ENCODE measurements around the gene COPS3. TPM values are rescaled to one million over a fixed set of nuclear protein-coding genes. Genes with fewer than 3 reads are reported as not detected.

COPS3 gene
- total and polyA plus RNA-seq, 8 donors: 11.1 to 291 (median 48.6) TPM

DNA sequence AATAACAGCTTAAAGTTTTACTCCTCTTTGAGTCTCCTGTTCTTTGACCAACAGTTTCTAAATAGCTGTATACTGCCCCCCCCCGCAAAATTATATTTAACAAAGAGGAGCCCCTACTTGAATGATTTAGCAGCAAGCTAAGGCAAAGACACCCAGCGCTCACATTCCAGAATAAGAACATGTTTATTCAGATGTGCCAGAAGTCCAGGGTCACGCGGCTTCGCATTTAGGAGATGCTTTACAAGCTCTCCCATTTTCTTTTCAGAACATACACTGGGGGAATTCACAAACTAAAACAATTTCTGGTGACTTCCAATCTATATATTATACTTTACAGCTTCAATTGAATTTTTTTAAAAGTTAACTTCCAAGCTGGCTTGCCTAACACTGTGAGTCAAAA is 80.2 kb downstream of the COPS3 start:
- peak in 1 of 2 donors; percentile 65 for DNase-seq
- 48 to 73% (median 69%) methylated on average over 5 of the region's 5 CpGs for WGBS, 5 donors
- intact Hi-C loops (cut with DNase I; ENCODE audit: low total_unique reads): no loop called here

DNA sequence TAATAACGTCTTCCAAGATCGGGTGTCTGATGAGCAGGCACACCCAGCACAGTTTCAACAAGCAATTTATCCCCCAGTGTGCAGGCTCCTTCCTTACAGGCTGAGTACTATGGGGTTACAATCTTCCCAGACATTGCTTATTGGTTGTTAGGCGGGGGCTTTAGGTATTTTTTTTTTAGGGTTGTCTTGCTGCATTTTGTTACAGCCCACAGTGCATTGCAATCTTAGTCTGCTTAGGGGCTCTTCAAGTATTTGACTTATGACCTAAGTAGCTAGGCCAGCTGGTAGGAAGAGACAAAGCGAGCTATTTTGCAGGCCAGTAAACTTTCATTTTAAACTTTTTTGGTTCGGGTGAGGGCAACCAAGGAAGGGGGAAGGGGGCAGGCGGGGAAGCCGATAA is 80.7 kb downstream of the COPS3 start:
- H3K36me3 ChIP-seq: peaks cover 0 to 12% (median 8%) of the 10 kb centered on the region in 4 donors
- WGBS, 5 donors: 54 to 79% (median 71%) methylated on average over 7 of the region's 7 CpGs
- no peaks in the 10 kb centered on the region for H3K9me3 ChIP-seq
- TF ChIP-seq POLR2A (IDR thresholded peaks at IDR 0.05): no peak
- no peak for TF ChIP-seq EP300 (IDR thresholded peaks at IDR 0.05)
- intact Hi-C loops (cut with DNase I; ENCODE audit: low total_unique reads): no loop called here
- H3K4me1 ChIP-seq: peaks cover 23 to 56% (median 45%) of the 10 kb centered on the region in 4 donors
- DNase-seq: no peak
- H3K4me3 ChIP-seq: no peak overlapping the region
- peak overlapping the region in 4 of 5 donors; percentile 45 to 95 (median 59) for H3K27ac ChIP-seq
- H3K27me3 ChIP-seq: no peaks in the 10 kb centered on the region

More for the DNA sequence above, 80.2 kb downstream of the COPS3 start:
- no peak overlapping the region for H3K4me3 ChIP-seq
- TF ChIP-seq POLR2AphosphoS5 (IDR thresholded peaks at IDR 0.05) (no peak), EP300 (IDR thresholded peaks at IDR 0.05) (no peak), POLR2A (IDR thresholded peaks at IDR 0.05) (no peak)
- TF ChIP-seq, protein P1, sequence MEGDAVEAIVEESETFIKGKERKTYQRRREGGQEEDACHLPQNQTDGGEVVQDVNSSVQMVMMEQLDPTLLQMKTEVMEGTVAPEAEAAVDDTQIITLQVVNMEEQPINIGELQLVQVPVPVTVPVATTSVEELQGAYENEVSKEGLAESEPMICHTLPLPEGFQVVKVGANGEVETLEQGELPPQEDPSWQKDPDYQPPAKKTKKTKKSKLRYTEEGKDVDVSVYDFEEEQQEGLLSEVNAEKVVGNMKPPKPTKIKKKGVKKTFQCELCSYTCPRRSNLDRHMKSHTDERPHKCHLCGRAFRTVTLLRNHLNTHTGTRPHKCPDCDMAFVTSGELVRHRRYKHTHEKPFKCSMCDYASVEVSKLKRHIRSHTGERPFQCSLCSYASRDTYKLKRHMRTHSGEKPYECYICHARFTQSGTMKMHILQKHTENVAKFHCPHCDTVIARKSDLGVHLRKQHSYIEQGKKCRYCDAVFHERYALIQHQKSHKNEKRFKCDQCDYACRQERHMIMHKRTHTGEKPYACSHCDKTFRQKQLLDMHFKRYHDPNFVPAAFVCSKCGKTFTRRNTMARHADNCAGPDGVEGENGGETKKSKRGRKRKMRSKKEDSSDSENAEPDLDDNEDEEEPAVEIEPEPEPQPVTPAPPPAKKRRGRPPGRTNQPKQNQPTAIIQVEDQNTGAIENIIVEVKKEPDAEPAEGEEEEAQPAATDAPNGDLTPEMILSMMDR (IDR thresholded peaks at IDR 0.05): no peak
- H3K27ac ChIP-seq: peak overlapping the region in 4 of 5 donors; percentile 45 to 95 (median 59)
- no peaks in the 10 kb centered on the region for H3K27me3 ChIP-seq
- H3K9me3 ChIP-seq: no peaks in the 10 kb centered on the region
- peaks cover 28 to 61% (median 50%) of the 10 kb centered on the region in 4 donors for H3K4me1 ChIP-seq
- peaks cover 0 to 12% (median 8%) of the 10 kb centered on the region in 4 donors for H3K36me3 ChIP-seq

DNA sequence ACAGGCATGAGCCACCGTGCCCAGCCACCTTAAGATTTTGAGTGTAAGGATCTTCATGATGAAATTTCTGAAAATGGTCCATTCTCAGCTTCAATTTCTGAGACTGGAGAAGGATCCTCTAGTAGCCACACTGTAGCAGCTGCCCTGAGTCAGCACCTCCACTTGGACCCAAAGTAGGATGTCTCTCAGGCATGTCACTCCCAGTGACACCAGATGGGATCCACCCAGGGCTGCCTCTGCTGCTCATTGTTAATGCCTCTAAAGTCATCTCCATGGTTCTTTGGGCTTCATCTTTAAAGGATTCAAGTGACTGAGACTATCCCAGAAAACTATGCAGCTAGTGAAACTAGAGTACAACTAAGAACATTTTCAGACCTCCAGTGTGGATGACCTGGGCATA is 82.8 kb downstream of the COPS3 start:
- Histone ChIP-seq H3K9me3 (no peaks in the 10 kb centered on the region), H3K27ac (no peak overlapping the region), H3K36me3 (peaks cover 0 to 12% (median 8%) of the 10 kb centered on the region in 4 donors), H3K27me3 (no peaks in the 10 kb centered on the region), H3K4me1 (peaks cover 7 to 36% (median 26%) of the 10 kb centered on the region in 4 donors), H3K4me3 (no peak overlapping the region)
- TF ChIP-seq EP300 (IDR thresholded peaks at IDR 0.05) (no peak), POLR2A (IDR thresholded peaks at IDR 0.05) (no peak)
- DNase-seq: no peak
- intact Hi-C loops (cut with DNase I; ENCODE audit: low total_unique reads): no loop called here
- WGBS, 5 donors: 94 to 100% (median 97%) methylated on average over 1 of the region's 1 CpG

DNA sequence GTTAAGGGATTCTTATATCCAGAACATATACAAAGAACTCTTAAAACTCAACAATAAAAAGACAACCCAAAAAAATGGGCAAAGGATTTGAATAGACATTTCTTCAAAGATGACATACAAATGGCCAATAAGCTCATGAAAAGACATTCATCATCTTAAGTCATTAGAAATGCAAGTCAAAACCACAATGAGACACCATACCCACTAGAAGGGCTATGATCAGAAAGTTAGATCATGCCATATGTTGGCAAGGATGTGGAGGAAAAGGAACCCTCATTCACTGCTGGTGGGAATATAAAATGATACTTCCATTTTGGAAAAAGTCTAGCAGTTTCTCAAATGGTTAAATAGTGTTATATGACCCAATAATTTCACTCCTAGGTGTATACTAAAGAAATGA is 84.3 kb downstream of the COPS3 start:
- TF ChIP-seq, protein P1 (IDR thresholded peaks at IDR 0.05): no peak
- TF ChIP-seq POLR2A (IDR thresholded peaks at IDR 0.05) (no peak), POLR2AphosphoS5 (IDR thresholded peaks at IDR 0.05) (no peak), EP300 (IDR thresholded peaks at IDR 0.05) (no peak)
- H3K4me1 ChIP-seq: peaks cover 10 to 38% (median 23%) of the 10 kb centered on the region in 4 donors

More for the DNA sequence above, 84.3 kb downstream of the COPS3 start:
- H3K9me3 ChIP-seq: no peaks in the 10 kb centered on the region
- intact Hi-C loops (cut with DNase I; ENCODE audit: low total_unique reads): no loop called here
- H3K4me3 ChIP-seq: no peak overlapping the region
- H3K27ac ChIP-seq: no peak overlapping the region
- no peaks in the 10 kb centered on the region for H3K27me3 ChIP-seq
- no peaks in the 10 kb centered on the region for H3K36me3 ChIP-seq
- no peak for DNase-seq

Other genes with a start within 250 kb of the COPS3 start
- gene MPRIP, start 238.8 kb downstream of the COPS3 start, total RNA-seq: 100 to 1,000 TPM; 145 to 518 (median 261) TPM
- 100 to 1,000 TPM in 2 of 3 donors, 10 to 100 TPM in 1; 80.2 to 123 (median 114) TPM for gene MPRIP, start 238.8 kb downstream of the COPS3 start, polyA plus RNA-seq
- gene PLD6, start 74.9 kb downstream of the COPS3 start, total RNA-seq: 1 to 10 TPM in 3 of 5 donors, not detected in 2; 1.1 to 2.8 (median 1.3) TPM
- 1 to 10 TPM; 1.2 to 3.0 (median 1.5) TPM for gene PLD6, start 74.9 kb downstream of the COPS3 start, polyA plus RNA-seq
- 100 to 1,000 TPM in 2 of 5 donors, 10 to 100 TPM in 3; 41.6 to 378 (median 65.8) TPM for gene FLCN, start 44.1 kb downstream of the COPS3 start, total RNA-seq
- gene FLCN, start 44.1 kb downstream of the COPS3 start, polyA plus RNA-seq: 10 to 100 TPM in 1 of 3 donors, 1 to 10 TPM in 2; 6.9 to 11.8 (median 9.8) TPM
- gene NT5M, start 22.1 kb upstream of the COPS3 start, total RNA-seq: 1 to 10 TPM in 2 of 5 donors, under 1 TPM in 1, not detected in 2; 0.72 to 6.6 (median 2.2) TPM
- 1 to 10 TPM; 1.5 to 4.4 (median 3.3) TPM for gene NT5M, start 22.1 kb upstream of the COPS3 start, polyA plus RNA-seq
- gene MED9, start 195.8 kb upstream of the COPS3 start, total RNA-seq: 10 to 100 TPM in 2 of 5 donors, 1 to 10 TPM in 3; 2.9 to 14.5 (median 6.7) TPM
- gene MED9, start 195.8 kb upstream of the COPS3 start, polyA plus RNA-seq: 10 to 100 TPM; 11.2 to 14.1 (median 12.3) TPM
- gene RASD1, start 215.1 kb upstream of the COPS3 start, total RNA-seq: 10 to 100 TPM in 4 of 5 donors, 1 to 10 TPM in 1; 3.7 to 72.9 (median 25.0) TPM
- 10 to 100 TPM in 2 of 3 donors, 1 to 10 TPM in 1; 9.5 to 15.0 (median 10.7) TPM for gene RASD1, start 215.1 kb upstream of the COPS3 start, polyA plus RNA-seq